SK-MEL-5 (cell line): ENCODE measurements around the gene EHMT2. TPM values are rescaled to one million over a fixed set of nuclear protein-coding genes. Genes with fewer than 3 reads are reported as not detected.
A peak's percentile ranks its signal among the peaks of the same experiment; 100 is the strongest.

Source experiments
- DNase-seq: peaks from one replicate; pipeline ENCODE4 v3.0.0-alpha.2; 2016; ENCODE audit warnings: low read depth, low spot score
- in situ Hi-C: cut with HindIII; loops from 2 replicates; pipeline ENCODE4 v1.10.0; 2016; ENCODE audit warnings: low sequenced_read_pairs, high pct_unique_total_duplicates, low pct_unique_long_range_greater_than_20kb
- total RNA-seq: library from RNA; depleted of rRNA; stranded (reverse); fragments of >200 nt; shearing (Covaris generic); gene quantifications from 2 replicates; pipeline ENCODE4 v1.2.3, GENCODE V29; 2014

The EHMT2 gene
- total RNA-seq, 1 experiment from 2014 or later, result 39.4 TPM

GRCh38 chr6:31899882-31900722 is 2.6 kb upstream of the EHMT2 start:
- in situ Hi-C loops, result no loop called here
- DNase-seq, result no peak

- in situ Hi-C loops, result no loop called here
These were observed 1.7 kb upstream of the EHMT2 start for GRCh38 chr6:31899215-31899614.

GRCh38 chr6:31898383-31899011 is 999 bp upstream of the EHMT2 start:
- DNase-seq, result peak; percentile 61
- in situ Hi-C loops, result no loop called here

More at GRCh38 chr6:31899215-31899614, 1.7 kb upstream of the EHMT2 start:
- DNase-seq, result no peak

GRCh38 chr6:31896856-31897611 is 464 bp downstream of the EHMT2 start:
- in situ Hi-C loops, result no loop called here
- DNase-seq, result no peak

- in situ Hi-C loops, result no loop called here
- DNase-seq, result no peak
These were observed 1.0 kb downstream of the EHMT2 start for GRCh38 chr6:31896493-31896855.

- in situ Hi-C loops, result no loop called here
- DNase-seq, result no peak
These were observed 4.7 kb downstream of the EHMT2 start for GRCh38 chr6:31892821-31893220.

GRCh38 chr6:31889331-31889972 is 8.0 kb downstream of the EHMT2 start:
- no peak for DNase-seq
- in situ Hi-C loops, result no loop called here

GRCh38 chr6:31888276-31889258 is 8.9 kb downstream of the EHMT2 start:
- peak; percentile 28 for DNase-seq
- in situ Hi-C loops, result no loop called here

- in situ Hi-C loops, result no loop called here
- DNase-seq, result no peak
These were observed 10.1 kb downstream of the EHMT2 start for GRCh38 chr6:31887173-31888007.

- no peak for DNase-seq
- in situ Hi-C loops, result no loop called here
These were observed 10.9 kb downstream of the EHMT2 start for GRCh38 chr6:31886541-31886991.

GRCh38 chr6:31884528-31885035 is 12.9 kb downstream of the EHMT2 start:
- in situ Hi-C loops, result no loop called here
- DNase-seq, result no peak

- in situ Hi-C loops, result no loop called here
- no peak for DNase-seq
These were observed 13.8 kb downstream of the EHMT2 start for GRCh38 chr6:31883676-31884075.

GRCh38 chr6:31882344-31882743 is 15.2 kb downstream of the EHMT2 start:
- no peak for DNase-seq
- in situ Hi-C loops, result no loop called here

- DNase-seq, result no peak
- in situ Hi-C loops, result no loop called here
These were observed 16.2 kb downstream of the EHMT2 start for GRCh38 chr6:31881136-31881859.

GRCh38 chr6:31880616-31881015 is 16.9 kb downstream of the EHMT2 start:
- DNase-seq, result no peak
- in situ Hi-C loops, result no loop called here
